Endothelial cell of umbilical vein (primary cell): ENCODE measurements around the gene PSMB9. TPM values are rescaled to one million over a fixed set of nuclear protein-coding genes. Genes with fewer than 3 reads are reported as not detected.

Experiments used
- BruUV-seq: library from RNA; stranded (reverse); fragments of 400-500 nt; replicated peaks from 2 replicates; lab custom pipeline; 2021; lab: Mats Ljungman, UMichigan
- CTCF ChIA-PET: fragments of 300-600, 350-600 bp; sonication (Branson Sonifier 250); formaldehyde crosslinking; loops from one replicate; lab custom pipeline; 2021; ENCODE audit warnings: antibody characterized with exemption, inconsistent platforms; lab: Charles Lee
- POLR2A ChIA-PET: fragments of 300-600, 350-600 bp; sonication (Branson Sonifier 250); formaldehyde crosslinking; loops from one replicate; lab custom pipeline; 2021; ENCODE audit warnings: antibody characterized with exemption, inconsistent platforms; lab: Charles Lee
- DNase-seq: peaks from one replicate; pipeline ENCODE4 v3.0.0-alpha.2; 2011; ENCODE audit warnings: low read depth, low spot score
- FAIRE-seq: peaks from 2 replicates; lab custom pipeline; 2011; peaks lifted over from hg19 to GRCh38; lab: Jason Lieb, UNC
- H2AFZ ChIP-seq: 2 replicates; pipeline ENCODE4 v1.6.0; 2012; ENCODE audit warnings: low read depth, low read length, control low read depth, inconsistent platforms
- H3K27ac ChIP-seq: 2 replicates; pipeline ENCODE4 v1.5.1; 2011; ENCODE audit warnings: low read depth, mild to moderate bottlenecking, control low read depth, low read length, moderate library complexity; ENCODE audit not compliant: insufficient read depth
- H3K27me3 ChIP-seq, 2 experiments: 2 replicates each; pipeline versions ENCODE4 v1.6.0 to v1.6.1; 2011; ENCODE audit warnings: low read length in 2 of 2, mixed read lengths in 1 of 2; ENCODE audit not compliant: control insufficient read depth in 2 of 2, insufficient read depth in 2 of 2
- H3K36me3 ChIP-seq, 2 experiments: 2 replicates in 1 of 2; 3 replicates in 1 of 2; pipeline ENCODE4 v1.5.1; 2011; ENCODE audit warnings: low read length in 2 of 2, mild to moderate bottlenecking in 1 of 2, moderate library complexity in 1 of 2; ENCODE audit not compliant: control insufficient read depth in 2 of 2, insufficient read depth in 2 of 2; ENCODE audit errors: extremely low read depth in 1 of 2
- H3K4me1 ChIP-seq: 3 replicates; pipeline ENCODE4 v1.5.1; 2011; ENCODE audit warnings: mild to moderate bottlenecking, low read length; ENCODE audit not compliant: control insufficient read depth, insufficient read depth; ENCODE audit errors: extremely low read depth
- H3K4me2 ChIP-seq: 2 replicates; pipeline ENCODE4 v1.6.1; 2011; ENCODE audit warnings: low read length, control low read depth, mixed read lengths; ENCODE audit not compliant: insufficient read depth
- H3K4me3 ChIP-seq, 3 experiments: fragments of 200-600 bp in 1 of 3; sonication (generic), shearing (Covaris generic) in 1 of 3; replicated peaks in 1 of 3; 2 replicates each; pipeline ENCODE4 v1.5.1; 2011 to 2016; ENCODE audit warnings: control low read depth in 3 of 3, low read length in 3 of 3, mild to moderate bottlenecking in 2 of 3, inconsistent platforms in 1 of 3, low read depth in 1 of 3, moderate library complexity in 1 of 3; ENCODE audit not compliant: insufficient read depth in 1 of 3
- H3K79me2 ChIP-seq: 2 replicates; pipeline ENCODE4 v1.6.0; 2012; ENCODE audit warnings: low read length, inconsistent platforms; ENCODE audit not compliant: control insufficient read depth, insufficient read depth
- H3K9ac ChIP-seq: replicated peaks from 2 replicates; pipeline ENCODE3; 2011; ENCODE audit warnings: low read length, control low read depth; ENCODE audit not compliant: insufficient read depth; ENCODE audit errors: extremely low read depth
- H3K9me1 ChIP-seq: replicated peaks from 3 replicates; pipeline ENCODE4 v1.6.0; 2011; ENCODE audit warnings: mild to moderate bottlenecking, low read length; ENCODE audit not compliant: control insufficient read depth, insufficient read depth; ENCODE audit errors: extremely low read depth
- H3K9me3 ChIP-seq: replicated peaks from 2 replicates; pipeline ENCODE4 v1.5.1; 2012; ENCODE audit warnings: low read length, inconsistent platforms; ENCODE audit not compliant: control insufficient read depth, insufficient read depth
- H4K20me1 ChIP-seq: replicated peaks from 2 replicates; pipeline ENCODE3; 2011; ENCODE audit warnings: mild to moderate bottlenecking, low read length; ENCODE audit not compliant: control insufficient read depth, insufficient read depth; ENCODE audit errors: extremely low read depth
- CTCF ChIP-seq, 2 donors: IDR thresholded peaks; 1 replicate in 1 of 2; 2 replicates in 1 of 2; pipeline ENCODE4 v1.5.1; 2011; ENCODE audit warnings: low read length in 2 of 2, mild to moderate bottlenecking in 2 of 2, moderate library complexity in 2 of 2, control low read depth in 1 of 2, inconsistent platforms in 1 of 2, low read depth in 1 of 2; ENCODE audit not compliant: insufficient read depth in 1 of 2; ENCODE audit errors: extremely low read depth in 1 of 2
- EZH2 ChIP-seq: IDR thresholded peaks from 2 replicates; pipeline ENCODE4 v1.6.1; 2012; ENCODE audit warnings: borderline replicate concordance, low read depth, mild to moderate bottlenecking, moderate library complexity, low read length, inconsistent platforms; ENCODE audit not compliant: severe bottlenecking
- FOS ChIP-seq: IDR thresholded peaks from 2 replicates; pipeline ENCODE4 v1.6.1; 2011; ENCODE audit warnings: mild to moderate bottlenecking, low read length, moderate library complexity, borderline replicate concordance; ENCODE audit not compliant: insufficient read depth
- GATA2 ChIP-seq: IDR thresholded peaks from 2 replicates; pipeline ENCODE4 v1.7.0; 2011; ENCODE audit warnings: low read depth, mild to moderate bottlenecking, moderate library complexity, mixed read lengths, low read length; ENCODE audit not compliant: insufficient read length, insufficient read depth
- JUN ChIP-seq: IDR thresholded peaks from 2 replicates; pipeline ENCODE4 v1.6.1; 2011; ENCODE audit warnings: borderline replicate concordance, low read depth; ENCODE audit not compliant: insufficient read length, insufficient read depth
- MAX ChIP-seq: IDR thresholded peaks from 2 replicates; pipeline ENCODE4 v1.6.1; 2011; ENCODE audit not compliant: insufficient read depth, insufficient read length
- MYC ChIP-seq: IDR thresholded peaks from one replicate; pipeline ENCODE4 v1.6.1; 2011; ENCODE audit warnings: mild to moderate bottlenecking, low read depth, low read length
- POLR2A ChIP-seq: IDR thresholded peaks from 2 replicates; pipeline ENCODE4 v1.6.1; 2012; ENCODE audit warnings: low read depth, mild to moderate bottlenecking, control low read depth, low read length
- POLR2AphosphoS5 ChIP-seq: IDR thresholded peaks from 2 replicates; pipeline ENCODE4 v1.6.1; 2012; ENCODE audit warnings: low read depth, mild to moderate bottlenecking, control low read depth, low read length, moderate library complexity; ENCODE audit not compliant: insufficient read depth
- dilution Hi-C: fragments of 300-500 bp; cut with MboI; formaldehyde crosslinking; loops from one replicate; pipeline ENCODE4 v1.15.0; 2019; ENCODE audit warnings: low sequenced_read_pairs; ENCODE audit not compliant: extremely low pct_ligation_motif_present
- intact Hi-C: fragments of 100-400 bp; cut with micrococcal nuclease; formaldehyde crosslinking; loops from one replicate; pipeline ENCODE4 v1.10.0; 2022
- polyA plus RNA-seq, 4 experiments: library from polyadenylated mRNA; depleted of rRNA in 3 of 4; stranded (reverse) in 3 of 4; unstranded in 1 of 4; fragments of >200 nt; gene quantifications; 2 replicates each; pipeline versions ENCODE4 v1.2.1 to v1.2.3, GENCODE V29; 2011 to 2012; ENCODE audit warnings: missing spikeins in 1 of 4
- total RNA-seq: library from RNA; stranded (reverse); gene quantifications from 2 replicates; pipeline ENCODE4 v1.2.3, GENCODE V29; 2021

PSMB9 gene
- total and polyA plus RNA-seq, 2 donors (not counting 3 experiments of a cell fraction or from before 2014, with no cell fraction given), result 6.3 TPM

- H3K9ac ChIP-seq, result no peak overlapping the region
Measured at GRCh38 chr6:32851025-32851424, 3.0 kb upstream of the PSMB9 start.

More at GRCh38 chr6:32851025-32851424, 3.0 kb upstream of the PSMB9 start:
- Histone ChIP-seq H3K4me1 (peaks cover 13% of the 10 kb centered on the region), H3K4me3 (no peak overlapping the region), H4K20me1 (no peaks in the 10 kb centered on the region), H2AFZ (no peak overlapping the region), H3K79me2 (no peaks in the 10 kb centered on the region), H3K9me1 (no peaks in the 10 kb centered on the region), H3K27ac (no peak overlapping the region), H3K4me2 (no peak overlapping the region), H3K9me3 (no peaks in the 10 kb centered on the region), H3K36me3 (no peaks in the 10 kb centered on the region), H3K27me3 (peaks cover 0 to 8% of the 10 kb centered on the region in 2 experiments)
- BruUV-seq, result no TSS peak
- POLR2A ChIA-PET, result no interaction called here
- TF ChIP-seq GATA2 (no peak), EZH2 (no peak), JUN (no peak), FOS (no peak), POLR2A (no peak), MAX (no peak), CTCF (IDR thresholded peaks at IDR 0.05; ENCODE audit: extremely low read depth in 1 of 2, insufficient read depth in 1 of 2, low read depth in 1 of 2, low read length in 2 of 2) (no peak), MYC (no peak), POLR2AphosphoS5 (no peak)
- CTCF ChIA-PET, result interaction anchor here (1.7 to 3.4 kb wide), 2 partner anchors 12 to 17 kb away, joined by 7 to 22 read pairs; partner anchors contain the start of gene TAP2
- DNase-seq (no peak), FAIRE-seq (no peak)
- dilution Hi-C loops (no loop called here), intact Hi-C loops (no loop called here)
